T-cell (primary cell): ENCODE measurements around the gene PARP3. TPM values are rescaled to one million over a fixed set of nuclear protein-coding genes. Genes with fewer than 3 reads are reported as not detected.

Source experiments
- ATAC-seq, 4 experiments: fragments of 200-7000 bp in 3 of 4; fragments of 150-1000 bp in 1 of 4; cut with Tn5 transposase; replicated peaks in 1 of 4; 1 replicate in 3 of 4; 2 replicates in 1 of 4; pipeline ENCODE4 v1.10.0; 2021; ENCODE audit warnings: moderate library complexity in 3 of 4, mild to moderate bottlenecking in 2 of 4, moderate number of reproducible peaks in 1 of 4
- CTCF ChIA-PET, 2 donors: fragments of 300-600 bp; sonication (Branson Sonifier 250); formaldehyde crosslinking; loops; one replicate each; lab custom pipeline; 2022; ENCODE audit warnings: antibody characterized with exemption in 2 of 2; lab: Charles Lee
- POLR2A ChIA-PET, 2 donors: fragments of 300-600 bp; sonication (Branson Sonifier 250); formaldehyde crosslinking; loops; one replicate each; lab custom pipeline; 2022; ENCODE audit warnings: antibody characterized with exemption in 2 of 2; lab: Charles Lee
- DNase-seq, 35 experiments: peaks; one replicate each; pipeline versions ENCODE4 v3.0.0 to v3.0.0-alpha.2; 2013 to 2023
- H3K27ac ChIP-seq: one replicate; pipeline ENCODE4 v1.5.1; 2013; ENCODE audit warnings: low read length
- H3K27me3 ChIP-seq, 2 experiments: replicated peaks in 1 of 2; 1 replicate in 1 of 2; 2 replicates in 1 of 2; pipeline versions ENCODE4 v1.6.1 to v1.7.0; 2013; ENCODE audit warnings: low read length in 1 of 2, mixed read lengths in 1 of 2; ENCODE audit not compliant: control insufficient read depth in 2 of 2, insufficient read depth in 2 of 2; ENCODE audit errors: extremely low read depth in 1 of 2
- H3K36me3 ChIP-seq, 2 donors: 1 replicate in 1 of 2; 2 replicates in 1 of 2; pipeline versions ENCODE4 v1.6.1 to v1.7.0; 2013; ENCODE audit warnings: low read length in 1 of 2; ENCODE audit not compliant: control insufficient read depth in 2 of 2, insufficient read depth in 1 of 2; ENCODE audit errors: extremely low read depth in 1 of 2
- H3K4me1 ChIP-seq, 2 experiments: 1 replicate in 1 of 2; 2 replicates in 1 of 2; pipeline versions ENCODE4 v1.6.1 to v1.7.0; 2013; ENCODE audit warnings: low read length in 2 of 2, mixed read lengths in 1 of 2; ENCODE audit not compliant: insufficient read depth in 2 of 2, control insufficient read depth in 1 of 2; ENCODE audit errors: extremely low read depth in 1 of 2
- H3K4me3 ChIP-seq, 2 donors: 1 replicate in 1 of 2; 2 replicates in 1 of 2; pipeline versions ENCODE4 v1.5.1 to v1.7.0; 2013; ENCODE audit warnings: mild to moderate bottlenecking in 2 of 2, low read length in 1 of 2, moderate library complexity in 1 of 2; ENCODE audit not compliant: control insufficient read depth in 1 of 2; ENCODE audit errors: extremely low read depth in 1 of 2
- H3K9me3 ChIP-seq: 2 replicates; pipeline ENCODE4 v1.7.0; 2013
- H3K27ac Mint-ChIP-seq, 2 donors: one replicate each; pipeline ENCODE4 v1.8.0; 2020 to 2021; ENCODE audit warnings: mild to moderate bottlenecking in 2 of 2, mixed read lengths in 2 of 2
- H3K27me3 Mint-ChIP-seq, 2 donors: one replicate each; pipeline ENCODE4 v1.8.0; 2021 to 2022; ENCODE audit warnings: mixed read lengths in 2 of 2
- H3K36me3 Mint-ChIP-seq: one replicate; pipeline ENCODE4 v1.8.0; 2021; ENCODE audit warnings: mixed read lengths
- H3K4me1 Mint-ChIP-seq, 3 donors: one replicate each; pipeline ENCODE4 v1.8.0; 2020 to 2022; ENCODE audit warnings: mixed read lengths in 3 of 3, mild to moderate bottlenecking in 1 of 3
- H3K4me3 Mint-ChIP-seq, 3 donors: one replicate each; pipeline ENCODE4 v1.8.0; 2020 to 2022; ENCODE audit warnings: mild to moderate bottlenecking in 3 of 3, mixed read lengths in 3 of 3, moderate library complexity in 3 of 3
- H3K9me3 Mint-ChIP-seq, 3 donors: one replicate each; pipeline ENCODE4 v1.8.0; 2020 to 2022; ENCODE audit warnings: mixed read lengths in 3 of 3
- WGBS: methylation state at CpG from one replicate; pipeline ENCODE4 v1.1.5; 2013; ENCODE audit warnings: missing lambda C conversion rate; ENCODE audit not compliant: insufficient coverage; 5-methylcytosine and 5-hydroxymethylcytosine counted together
- total RNA-seq, 35 experiments: library from RNA in 6 of 35; stranded (reverse) in 6 of 35; fragments of 120-200 nt in 1 of 35; gene quantifications; one replicate each; pipeline versions ENCODE4 v1.2.1 to v1.2.4 and lab custom pipeline; 2013 to 2026

The PARP3 gene
- total RNA-seq, 5 donors from 2014 or later (not counting 1 experiment from before 2014, with no cell fraction given), result 8.7 to 16.3 (median 12.4) TPM

- peaks cover 43% of the 10 kb centered on the region for H3K36me3 Mint-ChIP-seq
- Histone ChIP-seq H3K27me3 (no peaks in the 10 kb centered on the region), H3K4me1 (peaks cover 0 to 3% of the 10 kb centered on the region in 2 experiments), H3K27ac (no peak overlapping the region), H3K36me3 (peaks cover 30 to 60% of the 10 kb centered on the region in 2 donors), H3K4me3 (no peak overlapping the region), H3K9me3 (no peaks in the 10 kb centered on the region)
- DNase-seq, result no peak
- no peak overlapping the region for H3K4me3 Mint-ChIP-seq
- CTCF ChIA-PET, result interaction anchor here in 1 of 2 donors (0.6 kb wide), 1 partner anchor 381 kb away, joined by 6 read pairs; no protein-coding TSS in a partner anchor
- no peaks in the 10 kb centered on the region for H3K27me3 Mint-ChIP-seq
- H3K27ac Mint-ChIP-seq, result no peak overlapping the region
- POLR2A ChIA-PET, result no interaction called here
- H3K4me1 Mint-ChIP-seq, result no peaks in the 10 kb centered on the region
- ATAC-seq, result no peak
- H3K9me3 Mint-ChIP-seq, result no peaks in the 10 kb centered on the region
- 94% methylated on average over 9 of the region's 13 CpGs for WGBS
Observed at GRCh38 chr3:51933471-51934138, 8.6 kb upstream of the PARP3 start.

GRCh38 chr3:51934139-51934850, 7.9 kb upstream of the PARP3 start:
- ChIA-PET CTCF (no interaction called here), POLR2A (no interaction called here)
- DNase-seq (no peak), ATAC-seq (no peak)
- no peaks in the 10 kb centered on the region for H3K9me3 ChIP-seq
- H3K4me1 ChIP-seq, result peaks cover 0 to 3% of the 10 kb centered on the region in 2 experiments
- H3K27me3 ChIP-seq, result no peaks in the 10 kb centered on the region
- H3K4me3 ChIP-seq, result no peak overlapping the region
- Mint-ChIP-seq H3K27ac (no peak overlapping the region), H3K9me3 (no peaks in the 10 kb centered on the region), H3K27me3 (no peaks in the 10 kb centered on the region), H3K4me3 (no peak overlapping the region), H3K4me1 (peaks cover 3 to 4% (median 3%) of the 10 kb centered on the region in 3 donors), H3K36me3 (peaks cover 46% of the 10 kb centered on the region)
- H3K27ac ChIP-seq, result no peak overlapping the region
- peaks cover 34 to 65% of the 10 kb centered on the region in 2 donors for H3K36me3 ChIP-seq
- WGBS, result 100% methylated on average over 9 of the region's 11 CpGs

GRCh38 chr3:51934991-51935885, 6.9 kb upstream of the PARP3 start:
- WGBS, result 93% methylated on average over 9 of the region's 28 CpGs
- H3K9me3 Mint-ChIP-seq, result no peaks in the 10 kb centered on the region
- peaks cover 8 to 13% (median 10%) of the 10 kb centered on the region in 3 donors for H3K4me1 Mint-ChIP-seq
- ChIA-PET POLR2A (no interaction called here), CTCF (interaction anchor here in 1 of 2 donors (0.6 kb wide), 1 partner anchor 229 kb away, joined by 3 read pairs; no protein-coding TSS in a partner anchor)
- Histone ChIP-seq H3K9me3 (no peaks in the 10 kb centered on the region), H3K4me1 (peaks cover 0 to 8% of the 10 kb centered on the region in 2 experiments), H3K27ac (no peak overlapping the region), H3K36me3 (peaks cover 34 to 65% of the 10 kb centered on the region in 2 donors), H3K4me3 (no peak overlapping the region), H3K27me3 (no peaks in the 10 kb centered on the region)
- H3K27ac Mint-ChIP-seq, result no peak overlapping the region
- ATAC-seq (no peak), DNase-seq (no peak)
- no peaks in the 10 kb centered on the region for H3K27me3 Mint-ChIP-seq
- peaks cover 47% of the 10 kb centered on the region for H3K36me3 Mint-ChIP-seq
- H3K4me3 Mint-ChIP-seq, result no peak overlapping the region

GRCh38 chr3:51935886-51936755, 6.0 kb upstream of the PARP3 start:
- CTCF ChIA-PET, result no interaction called here
- peaks cover 47% of the 10 kb centered on the region for H3K36me3 Mint-ChIP-seq
- Histone ChIP-seq H3K4me1 (peaks cover 5 to 17% of the 10 kb centered on the region in 2 experiments), H3K9me3 (no peaks in the 10 kb centered on the region), H3K27ac (no peak overlapping the region), H3K4me3 (no peak overlapping the region), H3K27me3 (no peaks in the 10 kb centered on the region), H3K36me3 (peaks cover 34 to 65% of the 10 kb centered on the region in 2 donors)
- WGBS, result 96% methylated on average over 17 of the region's 25 CpGs
- H3K27me3 Mint-ChIP-seq, result no peaks in the 10 kb centered on the region
- no peak for ATAC-seq
- H3K4me1 Mint-ChIP-seq, result peaks cover 17 to 22% (median 19%) of the 10 kb centered on the region in 3 donors
- H3K27ac Mint-ChIP-seq, result no peak overlapping the region
- no peak overlapping the region for H3K4me3 Mint-ChIP-seq
- POLR2A ChIA-PET, result no interaction called here
- H3K9me3 Mint-ChIP-seq, result no peaks in the 10 kb centered on the region
- DNase-seq, result no peak

- H3K4me3 ChIP-seq, result no peak overlapping the region
- no peak overlapping the region for H3K27ac Mint-ChIP-seq
- no peaks in the 10 kb centered on the region for H3K9me3 Mint-ChIP-seq
Observed at GRCh38 chr3:51937014-51937413, 5.1 kb upstream of the PARP3 start.

More at GRCh38 chr3:51937014-51937413, 5.1 kb upstream of the PARP3 start:
- DNase-seq (no peak), ATAC-seq (no peak)
- H3K9me3 ChIP-seq, result no peaks in the 10 kb centered on the region
- Mint-ChIP-seq H3K36me3 (peaks cover 47% of the 10 kb centered on the region), H3K4me1 (peaks cover 22 to 31% (median 23%) of the 10 kb centered on the region in 3 donors), H3K4me3 (no peak overlapping the region), H3K27me3 (no peaks in the 10 kb centered on the region)
- H3K4me1 ChIP-seq, result peaks cover 6 to 22% of the 10 kb centered on the region in 2 experiments
- WGBS, result 98% methylated on average over 9 of the region's 9 CpGs
- H3K27me3 ChIP-seq, result no peaks in the 10 kb centered on the region
- ChIA-PET POLR2A (no interaction called here), CTCF (no interaction called here)
- no peak overlapping the region for H3K27ac ChIP-seq
- peaks cover 34 to 65% of the 10 kb centered on the region in 2 donors for H3K36me3 ChIP-seq
